Mucosa of descending colon (tissue), 3 donors: ENCODE results near the gene OR2V2. TPM values are rescaled to one million over a fixed set of nuclear protein-coding genes. Genes with fewer than 3 reads are reported as not detected.

ENCODE experiments used
- ATAC-seq: fragments of 200-7000 bp; cut with Tn5 transposase; one replicate; pipeline ENCODE4 v1.9.1; 2020; ENCODE audit warnings: mild to moderate bottlenecking, moderate library complexity
- DNase-seq, 3 donors: peaks; one replicate each; pipeline ENCODE4 v3.0.0-alpha.2; 2020
- H3K36me3 ChIP-seq: fragments of 200-600 bp; one replicate; pipeline ENCODE4 v1.8.0; 2021; ENCODE audit warnings: low read depth, mild to moderate bottlenecking
- H3K4me1 ChIP-seq: fragments of 200-600 bp; one replicate; pipeline ENCODE4 v1.8.0; 2021; ENCODE audit warnings: low read depth, mild to moderate bottlenecking
- H3K4me3 ChIP-seq: fragments of 200-600 bp; one replicate; pipeline ENCODE4 v1.8.0; 2021; ENCODE audit warnings: mild to moderate bottlenecking
- H3K9me3 ChIP-seq: fragments of 200-600 bp; one replicate; pipeline ENCODE4 v1.8.0; 2021; ENCODE audit warnings: mild to moderate bottlenecking
- CTCF ChIP-seq: fragments of 200-600 bp; IDR thresholded peaks from one replicate; pipeline ENCODE4 v1.8.0; 2022; ENCODE audit warnings: antibody characterized with exemption, mild to moderate bottlenecking
- intact Hi-C, 2 donors: fragments of 100-400 bp; cut with DNase I in 1 of 2; cut with micrococcal nuclease in 1 of 2; formaldehyde crosslinking; loops; one replicate each; pipeline versions ENCODE4 v1.11.0 to v1.11.1; 2022; cut with DNase I, micrococcal nuclease
- total RNA-seq, 3 donors: library from RNA; stranded (reverse); fragmentation: NEBNext Ultra II Directional in 2 of 3; extraction: Animal tissue kit (Norgen Biotek cat#: 25700) in 2 of 3; gene quantifications; one replicate each; pipeline versions ENCODE4 v1.2.1 to v1.2.4, GENCODE V29; 2021 to 2023
- donor health status: DM: no; HTN: no; CAD: no; lungs with moderate emphysema.
- donor health status: DM: no; HTN: no; CAD: no.
- donor health status: DM: no; HTN: yes; CAD: no.

OR2V2 gene
- total RNA-seq, 3 donors from 2014 or later, result not detected

GRCh38 chr5:181151146-181151545 is 3.8 kb downstream of the OR2V2 start:
- H3K9me3 ChIP-seq, result no peaks in the 10 kb centered on the region
- intact Hi-C loops, result no loop called here
- no peaks in the 10 kb centered on the region for H3K36me3 ChIP-seq
- no peak for DNase-seq
- no peak overlapping the region for H3K4me3 ChIP-seq
- H3K4me1 ChIP-seq, result no peaks in the 10 kb centered on the region
- TF ChIP-seq CTCF, result no peak
- no peak for ATAC-seq

DNA sequence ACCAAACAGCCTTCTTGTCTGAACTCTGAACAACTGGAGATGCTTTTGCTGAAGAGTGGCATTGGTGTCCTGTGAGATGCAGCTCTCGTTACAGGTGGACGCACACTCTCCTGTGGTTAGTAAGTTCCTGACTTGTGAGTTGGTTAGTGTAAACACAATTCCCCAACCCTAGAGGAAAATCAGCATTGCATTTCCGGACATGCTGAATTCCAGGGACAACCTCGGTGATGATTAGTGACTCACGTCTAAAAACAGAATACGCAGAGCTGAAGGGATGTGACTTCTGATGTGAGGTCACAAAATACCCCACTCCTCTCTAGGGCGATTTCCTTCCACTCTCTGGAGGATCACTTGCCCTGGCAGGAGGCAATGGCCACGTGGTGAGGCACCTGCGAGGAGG is 5.0 kb downstream of the OR2V2 start:
- DNase-seq (no peak), ATAC-seq (no peak)
- no peak for TF ChIP-seq CTCF
- H3K36me3 ChIP-seq, result no peaks in the 10 kb centered on the region
- no peaks in the 10 kb centered on the region for H3K9me3 ChIP-seq
- H3K4me3 ChIP-seq, result no peak overlapping the region
- intact Hi-C loops, result no loop called here
- H3K4me1 ChIP-seq, result no peaks in the 10 kb centered on the region

DNA sequence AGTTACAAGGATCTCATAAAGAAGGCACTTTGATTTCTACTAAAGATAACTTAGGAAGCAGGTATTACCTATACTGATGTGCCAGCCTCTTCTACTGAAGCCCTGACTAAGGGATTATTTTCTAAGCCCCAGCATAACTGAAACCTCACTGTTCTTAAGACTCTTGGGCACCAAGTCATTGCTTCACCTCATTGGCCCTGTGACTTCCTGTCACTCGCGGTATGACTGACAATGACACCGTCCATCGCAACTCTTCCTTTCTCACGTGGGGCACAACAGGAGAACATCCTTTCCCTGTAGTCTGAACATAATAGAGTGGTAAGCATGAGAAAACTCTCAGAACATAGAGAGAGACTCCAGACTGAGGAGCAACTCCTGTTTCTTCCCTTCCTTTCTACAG is 6.4 kb downstream of the OR2V2 start:
- no peak for ATAC-seq
- intact Hi-C loops, result no loop called here
- TF ChIP-seq CTCF, result no peak
- no peaks in the 10 kb centered on the region for H3K4me1 ChIP-seq
- H3K36me3 ChIP-seq, result no peaks in the 10 kb centered on the region
- H3K4me3 ChIP-seq, result no peak overlapping the region
- no peak for DNase-seq
- H3K9me3 ChIP-seq, result no peaks in the 10 kb centered on the region

DNA sequence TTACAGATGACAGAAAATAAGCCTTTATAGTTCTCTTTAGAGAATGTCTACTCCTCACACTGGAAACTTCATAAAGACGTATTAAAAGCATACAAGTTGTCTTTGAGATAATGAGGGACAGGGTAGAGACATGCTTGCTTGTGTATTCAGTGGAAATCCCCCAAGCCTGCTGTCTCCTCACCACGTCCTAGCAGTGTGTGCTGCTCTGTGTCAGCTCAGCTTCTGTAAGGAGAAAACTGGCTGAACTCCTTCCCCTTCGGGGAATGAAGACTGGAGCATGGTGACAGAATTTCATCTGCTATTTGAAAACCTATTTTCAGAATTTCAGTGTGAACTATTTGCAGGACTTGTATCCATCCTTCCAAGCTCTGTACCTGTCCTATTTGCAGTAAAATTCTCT is 9.4 kb downstream of the OR2V2 start:
- intact Hi-C loops, result no loop called here
- Histone ChIP-seq H3K9me3 (no peaks in the 10 kb centered on the region), H3K4me3 (no peak overlapping the region), H3K36me3 (no peaks in the 10 kb centered on the region), H3K4me1 (no peaks in the 10 kb centered on the region)
- TF ChIP-seq CTCF, result no peak
- ATAC-seq, result no peak
- no peak for DNase-seq

GRCh38 chr5:181158869-181159268 is 11.5 kb downstream of the OR2V2 start:
- no peaks in the 10 kb centered on the region for H3K9me3 ChIP-seq
- H3K4me3 ChIP-seq, result no peak overlapping the region
- H3K36me3 ChIP-seq, result no peaks in the 10 kb centered on the region
- no peaks in the 10 kb centered on the region for H3K4me1 ChIP-seq
- ATAC-seq (no peak), DNase-seq (no peak)
- intact Hi-C loops, result no loop called here
- TF ChIP-seq CTCF, result no peak
